T-helper 9 cell (primary cell): ENCODE results near the gene EME2.

Experiments used
- DNase-seq: peaks from one replicate; pipeline ENCODE4 v3.0.0-alpha.2; 2020

Gene EME2

GRCh38 chr16:1767116-1767994, 5.3 kb upstream of the EME2 start:
- no peak for DNase-seq

GRCh38 chr16:1768061-1768766, 4.4 kb upstream of the EME2 start:
- no peak for DNase-seq

DNA sequence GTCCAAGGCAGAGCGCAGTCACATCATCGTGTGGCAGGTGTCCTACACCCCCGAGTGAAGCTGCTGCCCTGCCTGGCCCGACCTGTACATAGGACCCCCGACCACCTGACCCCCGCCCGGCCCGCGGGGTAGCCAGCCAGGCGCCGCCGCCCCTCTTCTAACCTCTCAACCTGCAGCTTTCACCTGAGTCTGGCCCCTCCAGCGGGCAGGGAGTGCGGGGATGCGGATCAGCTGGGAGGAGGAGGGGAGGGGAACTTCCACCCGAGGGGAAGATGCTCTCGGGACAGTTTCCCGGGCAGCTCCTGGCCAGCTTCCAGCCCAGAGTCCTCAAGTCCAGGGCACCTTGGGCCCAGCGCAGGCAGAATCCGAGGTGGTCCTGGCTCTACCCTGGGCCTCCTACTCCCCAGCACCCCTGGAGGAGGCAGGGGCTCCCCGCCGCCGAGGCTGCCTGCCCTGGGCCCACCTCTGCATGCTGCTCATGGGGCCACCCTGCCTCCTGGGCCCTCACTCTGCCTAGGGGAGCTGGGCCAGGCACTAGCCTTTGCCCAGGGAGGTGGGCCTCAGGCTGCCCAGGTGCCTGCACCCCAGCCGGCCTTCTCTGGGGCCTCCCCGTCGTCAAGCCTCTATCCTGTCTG, 3.7 kb upstream of the EME2 start:
- no peak for DNase-seq

DNA sequence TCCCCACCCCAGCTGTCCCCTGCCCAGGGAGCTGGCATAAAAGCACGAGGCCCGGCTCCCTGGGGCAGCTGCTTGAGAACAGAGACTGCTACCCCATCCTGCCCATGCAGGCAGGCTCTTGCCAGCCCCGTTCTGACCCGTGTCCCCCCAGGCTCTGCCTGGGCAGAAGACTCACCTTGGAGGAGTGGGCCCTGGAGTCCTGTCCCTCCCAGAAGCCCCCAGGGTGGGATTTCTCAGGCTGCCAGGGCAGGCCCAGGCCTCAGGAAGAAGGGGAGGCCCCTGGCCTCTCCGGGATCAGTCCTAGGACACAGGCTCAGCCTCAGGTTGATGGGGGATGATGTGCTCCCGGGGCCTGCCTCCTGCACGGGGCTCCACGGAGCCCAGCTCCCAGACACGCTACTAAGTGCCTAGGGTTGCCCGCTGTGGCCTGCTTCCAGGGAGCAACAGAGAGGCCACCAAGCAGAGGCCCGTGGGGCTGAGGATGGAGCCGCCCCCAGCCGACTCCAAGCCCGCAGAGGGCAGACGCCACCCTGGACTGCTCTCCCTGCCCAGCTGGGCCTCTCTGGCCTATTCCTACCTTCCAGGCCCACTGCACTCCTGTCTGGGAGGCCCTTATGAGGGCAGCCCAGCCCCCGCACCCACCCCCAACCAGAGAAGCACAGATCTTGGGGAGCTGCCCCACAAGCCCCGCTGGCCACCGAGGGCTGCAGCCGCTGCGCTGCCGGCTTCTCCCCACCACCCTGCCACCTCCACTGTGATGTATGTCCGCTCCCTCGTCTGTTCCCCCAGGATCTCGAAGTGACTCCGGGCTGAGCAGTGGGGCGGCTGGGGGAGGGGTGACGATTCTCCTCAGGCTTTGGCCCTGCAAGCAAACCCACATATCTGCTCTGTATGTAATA, 3.0 kb upstream of the EME2 start:
- no peak for DNase-seq

DNA sequence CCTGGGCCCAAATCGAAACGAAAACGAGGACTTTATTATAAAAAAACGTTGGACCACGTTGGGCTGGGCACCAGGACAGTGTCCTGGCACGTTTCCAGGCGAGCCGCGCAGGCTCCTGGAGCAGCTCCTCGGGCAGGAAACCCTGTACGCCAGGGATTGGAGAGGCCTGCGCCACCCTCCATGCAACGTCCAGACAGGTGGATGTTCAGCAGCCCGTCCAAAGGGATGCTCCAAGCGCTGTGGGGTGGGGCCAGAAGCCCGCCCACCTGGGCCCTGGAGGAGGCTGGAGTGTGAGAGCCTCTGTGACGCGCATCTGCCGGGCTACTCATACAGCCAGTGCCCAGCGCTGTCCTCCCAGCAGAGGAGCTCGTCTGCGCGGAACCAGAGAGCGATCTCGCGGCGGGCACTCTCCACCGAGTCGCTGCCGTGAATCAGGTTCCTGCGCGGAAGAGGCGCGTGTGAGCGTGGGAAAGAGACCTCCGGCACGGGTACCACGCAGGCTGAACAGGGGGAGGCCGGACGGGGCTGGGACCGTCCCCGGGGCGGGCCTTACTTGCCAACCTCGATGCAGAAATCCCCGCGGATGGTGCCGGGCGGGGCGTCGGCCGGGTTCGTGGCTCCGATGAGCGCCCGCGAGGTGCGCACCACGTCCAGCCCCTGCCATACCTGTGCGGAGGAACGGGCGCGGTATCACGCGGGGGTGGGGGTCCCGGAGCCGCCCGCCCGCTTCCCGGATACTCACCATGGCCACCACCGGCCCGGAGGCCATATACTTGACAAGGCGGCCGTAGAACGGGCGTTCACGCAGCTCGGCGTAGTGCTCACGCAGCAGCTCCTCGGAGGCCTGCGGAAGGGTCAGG, 2.1 kb upstream of the EME2 start:
- DNase-seq: peak; percentile 43

- peak; percentile 64 for DNase-seq
These were observed 1.3 kb upstream of the EME2 start, which contains the start of gene NME3 for GRCh38 chr16:1771188-1771863. TSS of gene NME3 (minus strand) at chr16:1771543. CDS start at chr16:1771534, 9 bp downstream.

DNA sequence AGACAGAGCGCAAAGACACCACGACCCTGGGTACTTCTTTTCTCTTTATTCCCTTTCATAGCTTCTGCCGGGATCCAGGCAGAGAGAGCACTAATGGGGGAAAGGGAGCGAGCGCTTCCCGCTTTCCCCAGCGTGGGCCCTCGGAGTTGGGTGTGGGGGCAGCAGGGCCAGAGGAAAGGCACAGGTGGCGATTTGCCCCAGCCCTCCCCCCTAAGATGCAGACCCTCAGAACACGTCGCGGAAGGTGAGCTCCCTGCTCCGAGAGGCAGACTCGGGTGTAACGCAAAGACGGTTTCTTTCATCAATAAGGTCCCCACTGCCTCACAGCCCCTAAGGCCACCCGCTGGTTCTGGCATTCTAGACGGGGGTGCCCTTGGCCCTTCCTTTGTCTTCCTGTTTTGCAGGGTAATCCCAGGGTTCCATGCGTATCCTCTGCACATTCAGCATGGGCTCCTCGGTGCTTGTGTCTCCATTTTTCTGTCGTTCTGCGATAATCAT, 697 bp upstream of the EME2 start:
- DNase-seq: no peak

- peak; percentile 79 for DNase-seq
These were observed 495 bp downstream of the EME2 start, which contains the start of gene MRPS34 for GRCh38 chr16:1772908-1773702. TSS of gene MRPS34 (minus strand) at chr16:1773134. CDS start at chr16:1773119, 15 bp downstream.

DNA sequence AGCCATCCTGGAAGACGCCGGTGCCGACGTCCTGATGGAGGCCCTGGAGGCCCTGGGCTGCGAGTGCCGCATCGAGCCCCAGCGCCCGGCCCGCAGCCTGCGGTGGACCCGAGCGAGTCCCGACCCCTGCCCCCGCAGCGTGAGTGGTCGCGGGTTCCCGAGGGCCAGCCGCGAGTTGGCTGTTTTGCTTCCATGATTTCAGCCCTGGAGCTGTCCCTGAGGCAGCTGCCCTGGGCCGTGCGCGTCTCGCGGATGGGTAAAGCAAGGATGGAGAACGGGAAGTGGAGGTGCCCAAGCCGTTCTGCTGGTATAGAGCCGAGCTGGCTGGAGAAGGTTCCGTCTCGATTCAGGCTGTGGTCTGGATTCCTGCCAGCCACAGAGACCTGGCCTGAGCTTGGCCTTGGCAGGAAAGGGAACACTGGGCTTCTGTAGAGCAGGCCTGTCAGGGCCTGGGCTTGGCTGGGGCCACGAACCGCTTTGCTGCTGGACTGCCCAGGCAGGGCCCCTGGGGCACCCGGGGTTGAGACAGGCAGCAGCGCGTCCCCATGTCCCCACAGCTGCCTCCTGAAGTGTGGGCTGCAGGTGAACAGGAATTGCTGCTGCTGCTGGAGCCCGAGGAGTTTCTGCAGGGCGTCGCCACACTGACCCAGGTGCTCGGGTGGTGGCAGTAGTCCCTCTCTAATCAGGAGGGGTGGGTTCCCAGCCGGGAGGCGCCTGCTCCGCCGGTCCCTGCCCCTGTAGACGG, 1.3 kb downstream of the EME2 start:
- DNase-seq: no peak

DNA sequence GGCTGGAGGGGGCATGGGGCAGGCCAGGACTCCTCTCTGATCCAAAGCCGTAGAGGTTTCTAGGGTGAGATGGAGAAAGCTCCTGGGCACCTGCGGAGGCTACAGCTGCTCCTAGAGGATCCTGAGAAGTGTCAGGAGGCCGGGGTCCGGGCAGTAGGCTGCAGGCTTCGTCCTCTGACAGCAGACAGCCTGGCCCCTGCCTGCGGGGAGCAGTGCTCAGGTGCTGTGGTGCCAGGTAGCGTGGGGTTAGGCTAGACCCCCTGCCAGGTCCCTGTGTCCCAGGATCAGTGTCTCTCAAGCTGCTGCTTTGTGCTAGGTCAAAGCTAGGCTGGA, 1.8 kb downstream of the EME2 start:
- no peak for DNase-seq

GRCh38 chr16:1775006-1775845, 2.6 kb downstream of the EME2 start:
- DNase-seq: no peak

DNA sequence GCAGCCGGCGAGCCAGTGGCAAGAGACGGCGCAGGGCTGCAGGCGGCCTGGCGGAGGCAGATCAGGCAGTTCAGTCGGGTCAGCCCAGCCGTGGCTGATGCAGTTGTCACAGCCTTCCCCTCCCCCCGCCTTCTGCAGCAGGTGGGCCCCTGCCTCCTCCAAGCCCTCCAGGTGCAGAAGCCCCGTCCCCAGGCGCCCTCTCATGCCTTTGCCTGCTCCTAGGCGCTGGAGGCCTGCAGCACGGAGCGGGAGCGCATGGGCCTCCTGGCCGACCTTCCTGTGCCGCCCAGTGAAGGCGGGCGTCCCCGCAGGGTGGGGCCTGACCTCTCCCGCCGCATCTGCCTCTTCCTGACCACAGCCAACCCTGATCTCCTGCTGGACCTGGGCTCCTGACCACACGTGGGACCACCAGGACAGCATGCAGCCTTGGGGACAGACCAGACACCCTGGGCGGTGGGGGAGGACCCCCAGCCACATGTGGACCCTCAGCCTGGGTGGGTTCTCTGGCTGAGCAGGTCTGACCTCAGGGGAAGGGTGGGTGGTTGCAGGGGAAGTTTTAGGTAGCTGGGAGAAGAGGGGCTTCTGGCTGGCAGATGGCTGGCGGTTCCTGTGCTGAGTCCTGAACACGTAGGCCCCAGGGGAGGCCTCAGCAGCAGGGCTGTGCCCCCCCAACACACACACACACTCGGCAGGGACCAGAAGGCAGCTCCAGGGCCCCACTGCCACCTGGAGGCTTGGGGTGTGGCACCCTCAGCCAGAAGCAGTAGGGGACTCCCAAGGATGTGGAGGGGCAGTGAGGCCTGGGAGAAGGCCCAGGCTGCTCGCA, 3.4 kb downstream of the EME2 start:
- DNase-seq: no peak

GRCh38 chr16:1776672-1776955, 4.0 kb downstream of the EME2 start:
- no peak for DNase-seq

GRCh38 chr16:1776991-1777374, 4.4 kb downstream of the EME2 start:
- no peak for DNase-seq

DNA sequence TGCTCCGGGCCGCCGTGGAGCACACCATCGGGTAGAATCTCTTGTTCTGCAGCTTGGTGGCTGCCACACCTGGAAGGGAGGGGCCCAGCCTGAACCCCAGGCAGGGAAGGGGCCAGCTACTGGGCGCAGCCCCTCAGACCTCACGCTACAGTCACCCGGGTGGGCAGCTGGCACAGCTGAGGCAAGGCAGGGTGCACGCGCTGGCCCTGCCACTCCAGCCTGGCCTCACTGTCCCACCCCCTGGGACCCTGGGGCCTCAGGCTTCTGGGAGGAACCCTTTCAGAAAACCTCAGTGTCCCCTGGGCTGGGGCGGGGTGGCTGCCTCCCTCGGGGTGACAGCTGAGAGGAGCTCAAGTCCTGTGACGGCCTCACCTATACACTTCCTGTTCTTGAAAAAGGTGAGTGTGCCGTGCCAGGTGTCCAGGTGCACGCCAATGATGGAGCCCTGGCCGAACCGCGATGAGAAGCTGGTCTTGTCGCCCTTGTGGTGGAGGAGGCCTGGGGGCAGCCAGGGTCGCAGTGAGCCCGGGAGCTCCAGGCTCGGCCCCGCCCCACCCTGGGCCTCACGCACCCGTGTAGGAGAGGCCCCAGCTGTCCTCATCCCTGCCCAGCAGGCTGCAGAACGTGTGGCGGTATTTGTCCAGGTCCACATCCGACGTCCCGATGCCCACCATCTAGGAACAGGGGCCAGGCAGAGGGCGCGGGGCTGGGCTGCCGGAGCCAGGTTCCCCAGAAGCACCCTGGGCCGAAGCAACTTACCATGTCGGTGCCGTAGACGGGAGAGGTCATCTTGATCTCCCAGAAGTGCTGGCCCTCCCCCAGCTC, 5.0 kb downstream of the EME2 start:
- DNase-seq: no peak
